Activated T-helper 17 cell treated with anti-CD3 and anti-CD28 coated beads, Interleukin-2, amount 50 U/mL, for 72 hours (primary cell): Measurements from ENCODE around the gene SEC24B. TPM values are rescaled to one million over a fixed set of nuclear protein-coding genes. Genes with fewer than 3 reads are reported as not detected.
"Not testable (repeated sequence)": the region's sequence is repeated elsewhere in the genome, so short reads cannot be mapped to it uniquely, and the experiment has no call there.

ENCODE experiments used
- ATAC-seq: fragments of 150-1000 bp; cut with Tn5 transposase; replicated peaks from 2 replicates; pipeline ENCODE4 v1.10.0; 2021; ENCODE audit warnings: mild to moderate bottlenecking, moderate library complexity
- H3K27ac Mint-ChIP-seq: one replicate; pipeline ENCODE4 v1.8.0; 2022; ENCODE audit warnings: mixed read lengths
- H3K27me3 Mint-ChIP-seq: one replicate; pipeline ENCODE4 v1.8.0; 2022; ENCODE audit warnings: mixed read lengths
- H3K36me3 Mint-ChIP-seq: one replicate; pipeline ENCODE4 v1.8.0; 2022; ENCODE audit warnings: low read depth, mild to moderate bottlenecking, mixed read lengths
- H3K4me1 Mint-ChIP-seq: one replicate; pipeline ENCODE4 v1.8.0; 2022; ENCODE audit warnings: mixed read lengths
- H3K4me3 Mint-ChIP-seq: one replicate; pipeline ENCODE4 v1.8.0; 2022; ENCODE audit warnings: mild to moderate bottlenecking, mixed read lengths
- H3K9me3 Mint-ChIP-seq: one replicate; pipeline ENCODE4 v1.8.0; 2022; ENCODE audit warnings: mixed read lengths
- total RNA-seq, 2 donors: library from RNA; stranded (reverse); gene quantifications; one replicate each; pipeline ENCODE4 v1.2.3, GENCODE V29; 2022

The SEC24B gene
- total RNA-seq, 2 donors from 2014 or later = 25.2 to 28.1 TPM

DNA sequence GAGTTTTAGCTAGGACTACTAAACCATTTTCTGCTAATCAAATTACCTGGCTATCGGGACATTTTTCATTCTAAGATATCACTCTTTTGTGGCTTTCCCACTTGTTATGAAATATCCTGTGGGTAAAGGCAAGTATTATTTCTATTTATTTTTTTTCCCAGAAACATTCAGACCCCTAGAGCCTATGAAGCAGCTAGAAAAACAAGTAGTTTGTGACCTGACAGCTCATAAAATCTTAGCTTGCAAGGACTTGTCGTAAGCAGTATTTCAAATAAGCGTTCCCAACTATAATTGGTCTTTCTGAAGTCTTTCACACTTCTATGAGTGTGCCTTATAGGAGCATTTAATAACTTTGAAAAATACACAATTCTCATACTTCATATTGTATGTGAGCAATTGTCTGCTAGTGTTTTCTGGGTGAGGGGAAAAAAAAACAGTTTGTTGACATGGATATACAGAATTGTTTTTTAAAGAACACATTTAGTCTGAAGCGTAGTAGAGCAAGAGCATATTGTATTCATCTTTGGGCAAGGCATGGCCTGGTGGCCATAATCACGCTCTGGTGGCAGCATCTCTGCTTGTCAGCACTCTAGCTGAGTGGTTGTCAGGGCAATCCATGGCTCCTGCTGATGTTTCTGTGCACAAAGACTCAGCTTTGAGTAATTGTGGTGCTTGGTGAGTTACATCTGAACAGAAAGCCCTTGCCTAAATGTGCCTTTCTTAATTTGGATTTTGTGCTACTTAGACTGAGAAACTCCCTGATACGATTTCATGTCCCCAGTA is 129.0 kb downstream of the SEC24B start:
- peaks cover 53% of the 10 kb centered on the region for H3K36me3 Mint-ChIP-seq
- H3K27ac Mint-ChIP-seq = peak overlapping the region; percentile 56
- H3K9me3 Mint-ChIP-seq = no peaks in the 10 kb centered on the region
- H3K27me3 Mint-ChIP-seq = no peaks in the 10 kb centered on the region
- peaks cover 20% of the 10 kb centered on the region for H3K4me1 Mint-ChIP-seq
- ATAC-seq = peak; percentile 7
- peak overlapping the region; percentile 84 for H3K4me3 Mint-ChIP-seq

DNA sequence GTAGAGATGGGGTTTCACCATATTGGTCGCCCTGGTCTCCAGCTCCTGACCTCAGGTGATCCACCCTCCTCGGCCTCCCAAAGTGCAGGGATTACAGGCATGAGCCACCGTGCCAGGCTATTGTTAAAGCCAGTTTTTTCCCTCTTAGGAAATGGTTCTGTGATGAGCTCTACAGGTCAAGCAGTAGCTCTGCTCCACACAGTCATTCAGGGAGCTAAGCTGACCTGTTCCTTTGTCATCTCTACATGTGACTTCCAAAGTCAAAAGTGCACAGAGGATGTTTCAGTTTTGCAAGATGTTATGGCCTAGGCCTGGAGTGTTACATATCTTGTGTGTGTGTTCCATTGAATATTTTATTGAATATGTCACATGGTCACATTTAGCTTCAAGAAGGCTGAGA is 137.9 kb downstream of the SEC24B start:
- Mint-ChIP-seq H3K27me3 (no peaks in the 10 kb centered on the region), H3K36me3 (peaks cover 3% of the 10 kb centered on the region), H3K4me3 (no peak overlapping the region), H3K9me3 (peaks cover 4% of the 10 kb centered on the region), H3K4me1 (peaks cover 49% of the 10 kb centered on the region), H3K27ac (no peak overlapping the region)
- ATAC-seq = peak; percentile 73

DNA sequence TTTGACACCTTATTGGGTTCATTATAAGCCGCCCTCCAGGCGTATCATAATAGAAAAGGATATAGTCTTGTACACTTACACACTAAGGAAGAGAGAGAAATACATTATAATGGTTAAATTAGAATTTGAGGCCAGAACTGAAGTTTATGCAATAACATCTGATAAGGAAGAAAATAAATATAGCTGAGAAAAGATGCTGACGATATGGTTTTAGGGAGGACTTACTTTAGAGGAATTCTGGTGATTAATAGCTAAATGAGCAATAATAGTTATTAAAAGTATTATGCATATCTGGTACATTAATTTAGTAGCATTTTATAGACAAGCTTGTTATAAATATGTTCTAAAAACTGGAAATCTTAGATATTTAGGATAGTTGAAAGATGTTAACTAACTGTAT is 138.5 kb downstream of the SEC24B start:
- Mint-ChIP-seq H3K4me3 (no peak overlapping the region), H3K27me3 (no peaks in the 10 kb centered on the region), H3K9me3 (peaks cover 4% of the 10 kb centered on the region), H3K4me1 (peaks cover 52% of the 10 kb centered on the region), H3K36me3 (no peaks in the 10 kb centered on the region), H3K27ac (no peak overlapping the region)
- ATAC-seq = no peak

DNA sequence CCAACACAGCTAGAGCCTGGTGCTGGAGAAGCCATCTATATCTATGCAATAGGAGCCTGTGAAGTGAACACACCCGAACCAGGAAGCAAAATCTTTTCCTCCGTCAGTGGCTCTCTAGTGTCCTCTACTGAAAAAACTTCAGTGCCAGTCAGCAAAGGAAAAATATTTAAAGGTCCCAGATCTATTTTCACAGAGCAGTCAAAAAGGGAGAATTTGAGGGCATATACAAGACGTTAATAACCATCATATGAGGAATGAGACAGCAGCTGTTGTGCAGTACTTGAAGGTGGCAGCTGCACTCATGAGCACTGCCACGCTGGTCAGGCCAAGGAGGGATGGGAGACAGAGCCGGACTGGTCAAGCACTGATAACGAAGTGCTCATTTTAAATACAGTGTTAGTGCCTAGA is 140.8 kb downstream of the SEC24B start:
- peaks cover 13% of the 10 kb centered on the region for H3K36me3 Mint-ChIP-seq
- peaks cover 50% of the 10 kb centered on the region for H3K4me1 Mint-ChIP-seq
- peak; percentile 53 for ATAC-seq
- no peaks in the 10 kb centered on the region for H3K27me3 Mint-ChIP-seq
- H3K27ac Mint-ChIP-seq = peak overlapping the region; percentile 28
- H3K9me3 Mint-ChIP-seq = peaks cover 4% of the 10 kb centered on the region
- peak overlapping the region; percentile 64 for H3K4me3 Mint-ChIP-seq

DNA sequence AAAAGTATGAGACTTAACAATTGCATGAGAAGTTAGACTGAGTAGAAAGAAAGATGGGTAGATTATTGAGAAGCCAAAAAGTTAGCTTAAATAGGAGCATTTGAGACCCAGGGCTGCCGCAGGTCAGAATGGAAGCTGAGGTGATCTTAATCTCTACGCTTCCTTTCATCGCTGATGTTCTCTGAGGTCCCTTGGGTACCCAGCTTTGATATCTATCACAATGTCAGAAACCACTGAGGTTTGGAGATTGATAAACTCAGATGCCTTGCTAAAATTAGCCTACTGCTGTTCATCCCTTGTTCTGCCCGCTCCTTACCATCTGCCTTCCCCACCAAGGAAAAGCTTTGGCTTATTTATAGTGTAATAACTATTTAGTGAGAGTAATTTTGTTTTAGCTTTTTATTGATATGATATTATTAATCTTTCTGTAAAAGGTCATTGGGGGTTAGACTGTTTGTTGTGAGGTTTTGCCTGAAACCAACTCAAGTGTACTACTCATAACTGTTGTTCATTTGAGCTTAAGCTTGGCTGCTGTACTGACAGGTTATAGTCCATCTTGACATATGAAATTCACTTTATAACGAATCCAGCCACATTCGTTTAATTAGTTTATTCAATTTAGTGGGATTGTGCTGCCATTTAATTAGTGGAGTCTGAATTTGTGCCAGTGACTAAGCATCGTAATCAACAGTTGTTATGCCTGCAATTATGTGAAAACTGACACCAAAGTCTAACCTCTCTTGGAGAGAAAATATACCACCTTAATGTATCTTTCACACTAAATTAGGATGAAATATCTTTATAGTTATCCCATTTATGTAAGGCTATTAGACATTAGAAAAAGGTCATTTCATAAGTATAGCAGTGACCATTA is 141.6 kb downstream of the SEC24B start:
- Mint-ChIP-seq H3K27me3 (no peaks in the 10 kb centered on the region), H3K27ac (peak overlapping the region; percentile 36), H3K4me1 (peaks cover 46% of the 10 kb centered on the region), H3K4me3 (peak overlapping the region; percentile 64), H3K9me3 (peaks cover 4% of the 10 kb centered on the region), H3K36me3 (peaks cover 14% of the 10 kb centered on the region)
- peak; percentile 71 for ATAC-seq

DNA sequence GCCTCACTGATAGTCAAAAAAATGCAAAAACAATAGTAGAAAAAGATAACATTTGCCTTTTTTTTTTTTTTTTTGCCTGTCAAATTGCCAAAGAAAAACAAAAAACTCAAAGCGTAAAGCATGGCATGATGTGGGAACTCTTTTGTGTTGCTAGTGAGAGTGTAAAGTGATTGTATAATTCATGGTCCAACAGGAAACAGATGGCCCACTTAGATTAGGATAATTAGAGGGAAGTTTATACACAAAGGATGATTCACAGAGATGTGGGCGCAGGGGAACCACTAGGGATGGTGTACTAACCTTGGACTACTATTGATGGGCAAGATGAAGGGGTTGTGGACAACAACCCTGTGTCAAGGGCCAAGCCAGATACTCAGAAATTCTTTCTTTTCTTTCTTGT is 142.8 kb downstream of the SEC24B start:
- H3K27ac Mint-ChIP-seq = peak overlapping the region; percentile 36
- no peaks in the 10 kb centered on the region for H3K27me3 Mint-ChIP-seq
- peaks cover 42% of the 10 kb centered on the region for H3K4me1 Mint-ChIP-seq
- no peaks in the 10 kb centered on the region for H3K9me3 Mint-ChIP-seq
- H3K4me3 Mint-ChIP-seq = no peak overlapping the region
- ATAC-seq = peak; percentile 57
- peaks cover 21% of the 10 kb centered on the region for H3K36me3 Mint-ChIP-seq

DNA sequence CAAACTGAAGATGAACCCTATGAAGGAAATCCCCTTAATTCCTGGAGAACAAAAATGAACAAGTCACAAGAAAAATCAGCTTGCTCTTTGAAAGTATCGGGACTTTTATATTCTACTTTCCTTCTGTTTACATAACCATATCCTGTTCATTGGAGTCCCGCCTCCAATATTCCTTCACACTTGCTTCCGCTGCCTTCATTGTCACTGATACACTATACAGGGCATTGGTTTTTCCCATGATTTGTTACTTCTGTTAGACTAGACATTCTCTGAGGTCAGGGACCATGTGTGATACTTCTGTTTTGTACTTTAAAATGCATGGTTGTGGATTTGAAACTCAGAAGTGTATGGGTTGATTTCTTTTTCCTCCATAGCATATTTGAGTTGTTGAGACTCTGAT is 145.2 kb downstream of the SEC24B start:
- H3K4me1 Mint-ChIP-seq = peaks cover 38% of the 10 kb centered on the region
- H3K27ac Mint-ChIP-seq = no peak overlapping the region

DNA sequence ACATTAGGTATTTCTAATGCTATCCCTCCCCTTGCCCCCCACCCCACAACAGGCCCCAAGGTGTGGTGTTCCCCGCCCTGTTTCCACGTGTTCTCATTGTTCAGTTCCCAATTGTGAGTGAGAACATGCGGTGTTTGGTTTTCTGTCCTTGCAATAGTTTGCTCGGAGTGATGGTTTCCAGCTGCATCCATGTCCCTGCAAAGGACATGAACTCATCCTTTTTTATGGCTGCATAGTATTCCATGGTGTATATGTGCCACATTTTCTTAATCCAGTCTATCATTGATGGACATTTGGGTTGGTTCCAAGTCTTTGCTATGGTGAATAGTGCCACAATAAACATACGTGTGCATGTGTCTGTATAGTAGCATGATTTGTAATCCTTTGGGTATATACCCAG is 146.4 kb downstream of the SEC24B start:
- not testable (repeated sequence) for H3K4me3 Mint-ChIP-seq, ATAC-seq, H3K9me3 Mint-ChIP-seq, H3K27me3 Mint-ChIP-seq, H3K27ac Mint-ChIP-seq
- peaks cover 21% of the 10 kb centered on the region for H3K36me3 Mint-ChIP-seq
- peaks cover 37% of the 10 kb centered on the region for H3K4me1 Mint-ChIP-seq

More for the DNA sequence above, 145.2 kb downstream of the SEC24B start:
- no peaks in the 10 kb centered on the region for H3K9me3 Mint-ChIP-seq
- no peaks in the 10 kb centered on the region for H3K27me3 Mint-ChIP-seq
- peaks cover 21% of the 10 kb centered on the region for H3K36me3 Mint-ChIP-seq
- no peak overlapping the region for H3K4me3 Mint-ChIP-seq
- ATAC-seq = no peak

DNA sequence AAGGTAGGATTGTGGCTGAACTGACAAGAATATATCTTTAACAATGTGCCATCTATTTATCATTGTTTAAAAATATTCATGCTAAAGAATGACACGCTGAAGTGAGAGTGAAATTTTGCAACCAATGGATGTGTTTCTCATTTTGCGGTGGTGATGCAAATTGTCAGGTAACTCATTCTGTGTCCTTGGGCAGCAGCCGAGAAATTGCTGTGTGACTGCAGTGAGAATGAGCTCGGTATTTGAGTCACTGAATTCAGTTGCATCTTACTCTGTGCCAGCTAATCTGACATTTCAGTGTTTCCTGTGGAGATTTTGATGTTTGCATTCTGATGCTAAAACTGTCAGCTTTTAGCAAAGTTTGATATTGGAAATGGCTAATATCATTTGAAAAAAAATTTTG is 154.6 kb downstream of the SEC24B start:
- H3K9me3 Mint-ChIP-seq = no peaks in the 10 kb centered on the region
- no peaks in the 10 kb centered on the region for H3K27me3 Mint-ChIP-seq
- peaks cover 42% of the 10 kb centered on the region for H3K4me1 Mint-ChIP-seq
- H3K4me3 Mint-ChIP-seq = peak overlapping the region; percentile 45
- peak; percentile 100 for ATAC-seq
- no peaks in the 10 kb centered on the region for H3K36me3 Mint-ChIP-seq
- peak overlapping the region; percentile 72 for H3K27ac Mint-ChIP-seq

DNA sequence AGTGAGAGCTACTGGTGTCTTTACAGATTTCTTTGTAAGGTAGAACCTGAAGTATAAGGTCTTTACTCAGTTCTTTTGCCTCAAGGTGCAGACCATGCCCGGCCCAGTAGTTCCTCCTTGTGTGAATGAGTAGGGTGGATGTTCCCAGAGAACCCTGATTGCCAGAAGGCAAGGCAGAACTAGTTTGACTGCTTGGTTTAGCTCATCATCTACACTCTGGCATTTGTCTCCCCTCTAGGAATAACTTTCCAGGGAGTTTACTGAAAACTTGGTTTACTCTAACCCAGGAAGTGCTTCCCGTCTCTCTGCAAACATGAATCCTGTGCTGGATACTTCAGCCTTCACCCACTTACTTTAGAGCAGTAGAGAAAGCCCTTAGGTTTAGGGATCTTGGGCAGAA is 155.5 kb downstream of the SEC24B start:
- Mint-ChIP-seq H3K27ac (peak overlapping the region; percentile 72), H3K9me3 (no peaks in the 10 kb centered on the region), H3K4me3 (peak overlapping the region; percentile 34), H3K36me3 (no peaks in the 10 kb centered on the region), H3K27me3 (no peaks in the 10 kb centered on the region), H3K4me1 (peaks cover 35% of the 10 kb centered on the region)
- ATAC-seq = no peak

DNA sequence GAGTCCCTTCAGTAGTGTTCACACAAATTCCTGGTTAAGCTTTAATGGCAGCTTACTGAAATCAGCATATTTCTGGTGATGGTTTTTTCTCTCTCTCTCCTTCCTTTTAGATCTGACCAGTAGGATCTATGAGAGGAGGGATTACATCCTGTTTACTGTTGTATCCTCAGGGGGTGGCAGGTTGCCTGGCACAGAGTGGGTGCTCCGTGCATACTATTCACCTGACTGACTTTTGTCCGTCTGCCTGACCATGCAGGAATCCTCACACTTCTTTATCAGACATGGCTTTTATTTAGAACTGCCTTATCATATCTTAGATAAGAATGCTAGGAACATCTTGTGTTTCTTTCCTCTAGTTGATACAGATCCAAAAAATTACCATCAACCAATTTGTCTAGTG is 156.0 kb downstream of the SEC24B start:
- peak overlapping the region; percentile 34 for H3K4me3 Mint-ChIP-seq
- H3K4me1 Mint-ChIP-seq = peaks cover 30% of the 10 kb centered on the region

More for the DNA sequence above, 156.0 kb downstream of the SEC24B start:
- H3K9me3 Mint-ChIP-seq = no peaks in the 10 kb centered on the region
- no peaks in the 10 kb centered on the region for H3K36me3 Mint-ChIP-seq
- H3K27me3 Mint-ChIP-seq = no peaks in the 10 kb centered on the region
- no peak for ATAC-seq
- H3K27ac Mint-ChIP-seq = no peak overlapping the region

Other genes starting within 250 kb of the SEC24B start
- under 1 TPM in 1 of 2 donors, not detected in 1; 0.08 TPM for gene COL25A1, start 131.2 kb upstream of the SEC24B start, total RNA-seq
- 10 to 100 TPM; 57.3 to 62.4 TPM for gene MCUB, start 126.4 kb downstream of the SEC24B start, total RNA-seq